ENCODE data around the gene AHNAK2.
"Not testable (repeated sequence)": the region's sequence is repeated elsewhere in the genome, so short reads cannot be mapped to it uniquely, and the experiment has no call there.

Gene AHNAK2

GRCh38 chr14:104977681-104978653 is at the start of gene AHNAK2:
TSS of gene AHNAK2 (minus strand) at chr14:104978374. CDS start at chr14:104978237, 137 bp downstream.
- Histone ChIP-seq H3K9me3 (ENCODE audit: control insufficient read depth in 1 of 2, low read length in 2 of 2) (no peaks in the 10 kb centered on the region), H3K4me1 (ENCODE audit: control insufficient read depth in 1 of 2, insufficient read depth in 2 of 2, low read length in 2 of 2) (peaks cover 26 to 38% of the 10 kb centered on the region in 2 donors), H3K27me3 (ENCODE audit: control insufficient read depth in 1 of 2, insufficient read depth in 2 of 2, low read length in 2 of 2) (peaks cover 24 to 29% of the 10 kb centered on the region in 2 donors), H3K9ac (ENCODE audit: low read depth in 1 of 2, low read length in 2 of 2) (peak within 1 kb of the TSS; percentile 26 to 29), H3K36me3 (ENCODE audit: control insufficient read depth in 1 of 2, insufficient read depth in 2 of 2, low read length in 2 of 2) (no peaks in the 10 kb centered on the region), H3K27ac (ENCODE audit: low read depth, low read length) (no peak within 1 kb of the TSS), H3K4me3 (ENCODE audit: low read depth in 1 of 2, low read length in 2 of 2) (peak within 1 kb of the TSS; percentile 49 to 55)

- not testable (repeated sequence) for H3K4me1 ChIP-seq (ENCODE audit: control insufficient read depth in 1 of 2, insufficient read depth in 2 of 2, low read length in 2 of 2); H3K27me3 ChIP-seq (ENCODE audit: control insufficient read depth in 1 of 2, insufficient read depth in 2 of 2, low read length in 2 of 2); H3K9ac ChIP-seq (ENCODE audit: low read depth in 1 of 2, low read length in 2 of 2); H3K36me3 ChIP-seq (ENCODE audit: control insufficient read depth in 1 of 2, insufficient read depth in 2 of 2, low read length in 2 of 2); H3K4me3 ChIP-seq (ENCODE audit: low read depth in 1 of 2, low read length in 2 of 2); H3K27ac ChIP-seq (ENCODE audit: low read depth, low read length); H3K9me3 ChIP-seq (ENCODE audit: control insufficient read depth in 1 of 2, low read length in 2 of 2)
Measured at GRCh38 chr14:105027718-105028117, 49.5 kb upstream of the AHNAK2 start.

GRCh38 chr14:105026802-105027563 is 48.8 kb upstream of the AHNAK2 start:
- peaks cover 0 to 4% of the 10 kb centered on the region in 2 donors for H3K4me1 ChIP-seq (ENCODE audit: control insufficient read depth in 1 of 2, insufficient read depth in 2 of 2, low read length in 2 of 2)
- H3K9me3 ChIP-seq (ENCODE audit: control insufficient read depth in 1 of 2, low read length in 2 of 2), result no peaks in the 10 kb centered on the region
- H3K9ac ChIP-seq (ENCODE audit: low read depth in 1 of 2, low read length in 2 of 2), result no peak overlapping the region
- H3K4me3 ChIP-seq (ENCODE audit: low read depth in 1 of 2, low read length in 2 of 2), result no peak overlapping the region
- H3K36me3 ChIP-seq (ENCODE audit: control insufficient read depth in 1 of 2, insufficient read depth in 2 of 2, low read length in 2 of 2), result no peaks in the 10 kb centered on the region
- no peak overlapping the region for H3K27ac ChIP-seq (ENCODE audit: low read depth, low read length)
- H3K27me3 ChIP-seq (ENCODE audit: control insufficient read depth in 1 of 2, insufficient read depth in 2 of 2, low read length in 2 of 2), result no peaks in the 10 kb centered on the region

GRCh38 chr14:105026033-105026785 is 48.0 kb upstream of the AHNAK2 start:
- H3K27me3 ChIP-seq (ENCODE audit: control insufficient read depth in 1 of 2, insufficient read depth in 2 of 2, low read length in 2 of 2), result no peaks in the 10 kb centered on the region
- H3K4me3 ChIP-seq (ENCODE audit: low read depth in 1 of 2, low read length in 2 of 2), result no peak overlapping the region
- no peaks in the 10 kb centered on the region for H3K9me3 ChIP-seq (ENCODE audit: control insufficient read depth in 1 of 2, low read length in 2 of 2)
- peaks cover 0 to 11% of the 10 kb centered on the region in 2 donors for H3K4me1 ChIP-seq (ENCODE audit: control insufficient read depth in 1 of 2, insufficient read depth in 2 of 2, low read length in 2 of 2)
- H3K36me3 ChIP-seq (ENCODE audit: control insufficient read depth in 1 of 2, insufficient read depth in 2 of 2, low read length in 2 of 2), result no peaks in the 10 kb centered on the region
- H3K9ac ChIP-seq (ENCODE audit: low read depth in 1 of 2, low read length in 2 of 2), result no peak overlapping the region
- no peak overlapping the region for H3K27ac ChIP-seq (ENCODE audit: low read depth, low read length)

- no peaks in the 10 kb centered on the region for H3K36me3 ChIP-seq (ENCODE audit: control insufficient read depth in 1 of 2, insufficient read depth in 2 of 2, low read length in 2 of 2)
- no peaks in the 10 kb centered on the region for H3K27me3 ChIP-seq (ENCODE audit: control insufficient read depth in 1 of 2, insufficient read depth in 2 of 2, low read length in 2 of 2)
- peaks cover 0 to 11% of the 10 kb centered on the region in 2 donors for H3K4me1 ChIP-seq (ENCODE audit: control insufficient read depth in 1 of 2, insufficient read depth in 2 of 2, low read length in 2 of 2)
- no peaks in the 10 kb centered on the region for H3K9me3 ChIP-seq (ENCODE audit: control insufficient read depth in 1 of 2, low read length in 2 of 2)
- no peak overlapping the region for H3K4me3 ChIP-seq (ENCODE audit: low read depth in 1 of 2, low read length in 2 of 2)
- no peak overlapping the region for H3K9ac ChIP-seq (ENCODE audit: low read depth in 1 of 2, low read length in 2 of 2)
- H3K27ac ChIP-seq (ENCODE audit: low read depth, low read length), result no peak overlapping the region
Measured at GRCh38 chr14:105025429-105025828, 47.3 kb upstream of the AHNAK2 start.

GRCh38 chr14:105023791-105024480 is 45.8 kb upstream of the AHNAK2 start:
- Histone ChIP-seq H3K4me3 (ENCODE audit: low read depth in 1 of 2, low read length in 2 of 2) (no peak overlapping the region), H3K9me3 (ENCODE audit: control insufficient read depth in 1 of 2, low read length in 2 of 2) (no peaks in the 10 kb centered on the region), H3K27me3 (ENCODE audit: control insufficient read depth in 1 of 2, insufficient read depth in 2 of 2, low read length in 2 of 2) (no peaks in the 10 kb centered on the region), H3K9ac (ENCODE audit: low read depth in 1 of 2, low read length in 2 of 2) (no peak overlapping the region), H3K27ac (ENCODE audit: low read depth, low read length) (no peak overlapping the region), H3K36me3 (ENCODE audit: control insufficient read depth in 1 of 2, insufficient read depth in 2 of 2, low read length in 2 of 2) (no peaks in the 10 kb centered on the region), H3K4me1 (ENCODE audit: control insufficient read depth in 1 of 2, insufficient read depth in 2 of 2, low read length in 2 of 2) (peaks cover 12 to 25% of the 10 kb centered on the region in 2 donors)

- Histone ChIP-seq H3K36me3 (ENCODE audit: control insufficient read depth in 1 of 2, insufficient read depth in 2 of 2, low read length in 2 of 2) (no peaks in the 10 kb centered on the region), H3K27ac (ENCODE audit: low read depth, low read length) (no peak overlapping the region), H3K4me1 (ENCODE audit: control insufficient read depth in 1 of 2, insufficient read depth in 2 of 2, low read length in 2 of 2) (peaks cover 13 to 30% of the 10 kb centered on the region in 2 donors), H3K9me3 (ENCODE audit: control insufficient read depth in 1 of 2, low read length in 2 of 2) (no peaks in the 10 kb centered on the region), H3K9ac (ENCODE audit: low read depth in 1 of 2, low read length in 2 of 2) (no peak overlapping the region), H3K4me3 (ENCODE audit: low read depth in 1 of 2, low read length in 2 of 2) (no peak overlapping the region), H3K27me3 (ENCODE audit: control insufficient read depth in 1 of 2, insufficient read depth in 2 of 2, low read length in 2 of 2) (no peaks in the 10 kb centered on the region)
Measured at GRCh38 chr14:105023144-105023543, 45.0 kb upstream of the AHNAK2 start.

GRCh38 chr14:105022276-105022670 is 44.1 kb upstream of the AHNAK2 start:
- Histone ChIP-seq H3K9ac (ENCODE audit: low read depth in 1 of 2, low read length in 2 of 2) (peak overlapping the region in 1 of 2 donors; percentile 83), H3K4me1 (ENCODE audit: control insufficient read depth in 1 of 2, insufficient read depth in 2 of 2, low read length in 2 of 2) (peaks cover 13 to 30% of the 10 kb centered on the region in 2 donors), H3K9me3 (ENCODE audit: control insufficient read depth in 1 of 2, low read length in 2 of 2) (no peaks in the 10 kb centered on the region), H3K4me3 (ENCODE audit: low read depth in 1 of 2, low read length in 2 of 2) (peak overlapping the region in 1 of 2 donors; percentile 88), H3K27me3 (ENCODE audit: control insufficient read depth in 1 of 2, insufficient read depth in 2 of 2, low read length in 2 of 2) (no peaks in the 10 kb centered on the region), H3K36me3 (ENCODE audit: control insufficient read depth in 1 of 2, insufficient read depth in 2 of 2, low read length in 2 of 2) (no peaks in the 10 kb centered on the region), H3K27ac (ENCODE audit: low read depth, low read length) (no peak overlapping the region)

GRCh38 chr14:105021656-105022275 is 43.6 kb upstream of the AHNAK2 start:
- Histone ChIP-seq H3K36me3 (ENCODE audit: control insufficient read depth in 1 of 2, insufficient read depth in 2 of 2, low read length in 2 of 2) (no peaks in the 10 kb centered on the region), H3K27me3 (ENCODE audit: control insufficient read depth in 1 of 2, insufficient read depth in 2 of 2, low read length in 2 of 2) (no peaks in the 10 kb centered on the region), H3K4me3 (ENCODE audit: low read depth in 1 of 2, low read length in 2 of 2) (peak overlapping the region; percentile 75 to 88), H3K9ac (ENCODE audit: low read depth in 1 of 2, low read length in 2 of 2) (peak overlapping the region; percentile 67 to 83), H3K27ac (ENCODE audit: low read depth, low read length) (peak overlapping the region; percentile 75), H3K9me3 (ENCODE audit: control insufficient read depth in 1 of 2, low read length in 2 of 2) (no peaks in the 10 kb centered on the region), H3K4me1 (ENCODE audit: control insufficient read depth in 1 of 2, insufficient read depth in 2 of 2, low read length in 2 of 2) (peaks cover 13 to 31% of the 10 kb centered on the region in 2 donors)

All from duodenal mucosa (tissue), 2 donors.